ENCODE results near the gene INTS1.

DNA sequence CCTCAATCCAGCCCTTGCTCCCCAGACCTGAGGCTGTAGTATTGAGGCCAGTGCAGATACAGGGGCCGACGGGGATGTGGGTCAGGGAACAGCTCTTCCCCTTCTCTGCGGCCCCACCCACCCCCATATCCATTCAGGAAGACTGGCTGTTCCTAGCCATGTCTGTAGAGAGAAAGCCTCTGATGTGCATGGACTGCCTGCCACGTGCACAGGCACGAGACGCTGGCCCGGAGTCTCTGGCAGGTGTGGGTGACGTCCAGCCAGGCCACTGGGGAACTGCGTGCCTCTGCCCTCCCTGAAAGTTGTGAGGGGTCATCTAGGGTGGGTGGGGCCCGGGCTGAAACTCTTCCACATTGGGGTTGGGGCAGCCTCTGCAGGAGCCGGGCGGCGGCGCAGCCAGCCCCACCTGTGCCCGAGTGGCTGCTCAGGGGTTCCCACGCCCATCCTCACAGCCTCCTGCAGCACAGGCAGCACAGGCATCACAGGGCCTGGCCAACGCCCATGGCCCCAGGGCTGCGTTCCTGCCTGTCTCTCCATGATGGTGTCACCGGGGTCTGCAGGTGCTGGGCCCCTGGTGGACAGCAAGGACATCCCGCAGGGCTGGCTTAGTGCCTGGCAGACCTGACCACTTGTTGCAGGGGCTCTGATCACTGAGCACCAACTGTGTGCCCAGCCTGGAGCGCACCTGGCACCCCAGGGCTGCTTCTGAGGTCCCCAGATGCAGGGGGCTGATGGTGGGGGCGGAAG lies 72.4 kb downstream of the INTS1 start:
- TF ChIP-seq, protein P1, sequence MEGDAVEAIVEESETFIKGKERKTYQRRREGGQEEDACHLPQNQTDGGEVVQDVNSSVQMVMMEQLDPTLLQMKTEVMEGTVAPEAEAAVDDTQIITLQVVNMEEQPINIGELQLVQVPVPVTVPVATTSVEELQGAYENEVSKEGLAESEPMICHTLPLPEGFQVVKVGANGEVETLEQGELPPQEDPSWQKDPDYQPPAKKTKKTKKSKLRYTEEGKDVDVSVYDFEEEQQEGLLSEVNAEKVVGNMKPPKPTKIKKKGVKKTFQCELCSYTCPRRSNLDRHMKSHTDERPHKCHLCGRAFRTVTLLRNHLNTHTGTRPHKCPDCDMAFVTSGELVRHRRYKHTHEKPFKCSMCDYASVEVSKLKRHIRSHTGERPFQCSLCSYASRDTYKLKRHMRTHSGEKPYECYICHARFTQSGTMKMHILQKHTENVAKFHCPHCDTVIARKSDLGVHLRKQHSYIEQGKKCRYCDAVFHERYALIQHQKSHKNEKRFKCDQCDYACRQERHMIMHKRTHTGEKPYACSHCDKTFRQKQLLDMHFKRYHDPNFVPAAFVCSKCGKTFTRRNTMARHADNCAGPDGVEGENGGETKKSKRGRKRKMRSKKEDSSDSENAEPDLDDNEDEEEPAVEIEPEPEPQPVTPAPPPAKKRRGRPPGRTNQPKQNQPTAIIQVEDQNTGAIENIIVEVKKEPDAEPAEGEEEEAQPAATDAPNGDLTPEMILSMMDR (IDR thresholded peaks at IDR 0.05): no peak
- TF ChIP-seq POLR2AphosphoS5 (IDR thresholded peaks at IDR 0.05) (no peak), EP300 (IDR thresholded peaks at IDR 0.05) (no peak)
